HG02981 (cell line): ENCODE data around the gene CRYBB2.
"Not testable (repeated sequence)": the region's sequence is repeated elsewhere in the genome, so short reads cannot be mapped to it uniquely, and the experiment has no call there.

Experiments used
- ATAC-seq: cut with Tn5 transposase; IDR thresholded peaks from one replicate; pipeline ENCODE4 v1.9.1; 2021; ENCODE audit warnings: mild to moderate bottlenecking, moderate library complexity; ENCODE audit not compliant: unreplicated experiment

The CRYBB2 gene

GRCh38 chr22:25219211-25219689, at the start of gene CRYBB2:
Gene CRYBB2, plus strand, starts transcription at chr22:25219639. Its CDS starts 1,791 bp downstream, at chr22:25221430.
- ATAC-seq: no peak

GRCh38 chr22:25170426-25170980, 48.9 kb upstream of the CRYBB2 start:
- no peak for ATAC-seq

GRCh38 chr22:25172153-25172552, 47.3 kb upstream of the CRYBB2 start:
- ATAC-seq: no peak

DNA sequence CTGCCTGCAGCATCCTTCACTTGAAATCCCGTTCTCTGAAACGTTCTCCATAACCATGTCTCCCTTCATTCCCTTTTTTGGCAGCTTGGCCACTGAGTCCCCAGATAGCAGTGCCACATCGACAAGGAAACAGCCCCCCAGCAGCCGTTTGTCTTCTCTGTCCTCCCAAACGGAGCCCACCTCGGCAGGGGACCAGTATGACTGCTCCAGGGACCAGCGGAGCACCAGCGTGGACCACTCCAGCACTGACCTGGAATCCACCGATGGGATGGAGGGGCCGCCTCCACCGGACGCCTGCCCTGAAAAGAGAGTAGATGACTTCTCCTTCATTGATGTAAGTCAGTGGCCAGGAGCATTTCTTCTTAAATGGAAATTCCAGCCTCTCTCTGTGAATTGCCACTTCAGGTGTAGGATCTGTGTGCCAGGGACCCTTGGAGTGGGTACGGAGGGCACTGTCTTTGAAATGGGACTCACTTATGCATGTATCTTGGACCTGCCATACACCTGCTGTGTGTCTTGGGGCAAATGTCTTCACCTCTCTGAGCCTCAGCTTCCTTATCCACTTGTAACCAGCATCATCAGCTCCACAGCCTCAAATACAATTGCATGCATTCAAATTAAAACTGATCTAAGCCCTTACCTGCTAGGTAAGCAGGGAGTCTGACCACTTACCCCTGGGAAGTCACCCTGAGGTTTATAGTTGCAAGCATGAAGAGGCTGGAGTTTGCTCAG, 45.1 kb upstream of the CRYBB2 start:
- ATAC-seq: no peak

DNA sequence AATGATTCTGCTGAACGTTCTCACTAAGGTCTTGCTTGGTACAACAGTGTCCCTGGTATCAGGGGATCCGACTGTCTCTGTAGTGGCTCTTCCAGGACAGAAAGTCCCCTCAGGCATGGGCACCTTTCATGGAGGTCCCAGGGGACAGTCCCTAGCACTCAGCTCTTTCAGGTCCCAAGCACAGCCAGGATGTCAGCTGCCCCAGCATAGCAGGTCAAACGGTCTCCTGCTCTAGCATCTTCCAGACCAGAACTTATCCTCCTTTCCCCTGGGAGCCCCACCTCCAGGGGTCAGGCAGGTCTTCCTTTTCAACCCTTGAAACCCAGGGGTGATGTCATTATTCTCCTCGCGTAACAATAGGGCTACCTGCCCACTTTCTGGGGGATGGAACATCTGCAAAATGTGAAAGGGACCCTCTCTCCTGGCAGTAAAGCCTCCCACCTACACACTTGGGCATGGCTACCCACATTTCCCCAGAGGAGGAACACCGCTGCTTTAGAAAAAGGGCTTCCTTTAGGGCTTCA, 44.5 kb upstream of the CRYBB2 start:
- ATAC-seq: no peak

DNA sequence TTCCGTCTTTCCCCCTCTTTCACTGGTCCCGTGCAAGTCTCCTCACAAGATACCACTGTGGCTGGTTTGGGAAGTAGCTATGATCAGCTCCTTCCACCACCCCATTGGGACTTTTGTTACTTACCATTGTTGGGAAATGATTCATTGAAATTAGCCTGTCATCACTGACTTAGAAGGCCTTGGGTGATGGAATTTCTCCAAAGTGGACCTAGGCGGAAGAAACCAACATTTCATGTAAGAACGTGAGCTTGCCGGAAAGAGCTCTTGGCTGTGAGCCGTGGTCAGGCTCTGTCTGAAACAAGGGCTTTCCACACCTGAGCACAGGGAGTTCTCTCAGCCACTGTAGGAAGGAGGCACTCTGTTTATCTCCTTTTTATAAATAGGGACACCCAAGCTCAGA, 43.3 kb upstream of the CRYBB2 start:
- ATAC-seq: no peak

DNA sequence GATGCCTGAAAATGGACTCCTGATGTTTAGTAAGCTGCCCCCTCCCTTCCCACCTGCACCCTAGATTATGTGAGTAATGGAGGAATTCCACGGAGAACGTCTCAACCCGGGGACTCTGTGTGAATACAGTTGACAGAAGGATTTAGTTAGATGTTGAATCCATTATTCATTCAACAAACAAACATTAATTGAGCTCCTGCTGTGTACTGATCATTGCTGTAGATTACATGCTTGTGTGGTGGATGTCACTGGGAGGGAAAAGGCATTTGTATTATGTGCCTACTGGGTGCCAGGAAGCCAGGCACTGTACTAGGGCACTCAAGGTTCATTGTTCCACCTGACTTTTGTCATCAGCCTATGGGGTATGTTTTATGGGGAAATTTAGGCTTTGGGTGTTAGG, 42.6 kb upstream of the CRYBB2 start:
- ATAC-seq: no peak

DNA sequence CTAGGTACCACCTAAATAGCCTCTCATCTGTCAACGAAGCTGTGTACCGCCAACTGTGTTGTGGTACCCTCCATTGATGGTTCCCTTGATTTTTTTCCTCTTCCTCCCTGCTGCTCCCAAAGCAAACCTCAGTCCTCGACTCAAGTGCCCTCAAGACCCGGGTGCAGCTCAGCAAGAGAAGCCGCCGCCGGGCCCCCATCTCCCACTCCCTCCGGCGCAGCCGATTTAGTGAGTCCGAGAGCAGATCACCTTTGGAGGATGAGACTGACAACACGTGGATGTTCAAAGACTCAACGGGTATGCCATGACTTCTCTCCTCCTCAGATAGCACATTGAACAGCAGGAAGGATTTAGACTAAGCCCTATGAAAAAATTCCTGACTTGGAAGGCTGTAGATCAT, 42.2 kb upstream of the CRYBB2 start:
- no peak for ATAC-seq

DNA sequence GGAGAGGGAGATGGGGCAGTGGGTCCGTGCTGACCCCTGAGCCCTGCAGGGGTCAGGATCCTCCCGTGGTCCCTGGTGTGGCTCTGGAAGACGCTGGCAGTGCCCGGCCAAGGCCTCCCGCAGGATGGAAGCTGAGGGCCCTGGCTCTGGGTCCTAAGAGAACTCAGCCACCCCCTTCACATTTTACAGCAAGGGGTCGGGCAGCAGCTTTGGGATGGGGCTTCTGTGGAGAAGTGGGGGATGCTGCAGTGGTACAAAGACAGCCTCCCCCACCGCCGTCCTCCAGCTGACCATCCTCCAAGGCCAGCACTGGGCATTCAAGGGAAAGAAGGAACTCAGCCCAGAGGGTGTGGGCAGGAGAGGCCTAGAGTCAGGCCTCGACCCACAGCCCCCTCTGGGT, 41.5 kb upstream of the CRYBB2 start:
- no peak for ATAC-seq

DNA sequence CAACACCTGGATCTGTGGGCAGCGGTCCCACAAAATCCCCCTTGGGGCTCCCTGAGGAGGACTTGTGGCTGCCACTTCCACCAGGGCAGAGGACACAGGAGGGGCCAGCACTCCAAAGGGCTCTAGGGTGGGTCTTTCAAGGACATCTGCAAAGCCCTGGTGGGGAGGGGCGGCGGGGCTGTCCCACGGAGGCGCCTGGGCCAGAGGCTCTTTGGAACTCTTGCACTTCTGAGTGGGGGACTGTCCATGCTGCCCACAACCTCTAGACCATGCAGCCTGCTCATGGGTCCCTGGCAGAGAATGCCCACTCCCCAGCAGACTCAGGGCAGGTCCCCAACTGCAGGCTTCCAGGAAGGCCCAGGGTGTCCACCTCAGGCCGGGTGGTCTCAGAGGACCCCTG, 41.1 kb upstream of the CRYBB2 start:
- not testable (repeated sequence) for ATAC-seq

GRCh38 chr22:25178869-25179631, 40.4 kb upstream of the CRYBB2 start:
- not testable (repeated sequence) for ATAC-seq

GRCh38 chr22:25182131-25183110, 37.0 kb upstream of the CRYBB2 start:
- no peak for ATAC-seq

DNA sequence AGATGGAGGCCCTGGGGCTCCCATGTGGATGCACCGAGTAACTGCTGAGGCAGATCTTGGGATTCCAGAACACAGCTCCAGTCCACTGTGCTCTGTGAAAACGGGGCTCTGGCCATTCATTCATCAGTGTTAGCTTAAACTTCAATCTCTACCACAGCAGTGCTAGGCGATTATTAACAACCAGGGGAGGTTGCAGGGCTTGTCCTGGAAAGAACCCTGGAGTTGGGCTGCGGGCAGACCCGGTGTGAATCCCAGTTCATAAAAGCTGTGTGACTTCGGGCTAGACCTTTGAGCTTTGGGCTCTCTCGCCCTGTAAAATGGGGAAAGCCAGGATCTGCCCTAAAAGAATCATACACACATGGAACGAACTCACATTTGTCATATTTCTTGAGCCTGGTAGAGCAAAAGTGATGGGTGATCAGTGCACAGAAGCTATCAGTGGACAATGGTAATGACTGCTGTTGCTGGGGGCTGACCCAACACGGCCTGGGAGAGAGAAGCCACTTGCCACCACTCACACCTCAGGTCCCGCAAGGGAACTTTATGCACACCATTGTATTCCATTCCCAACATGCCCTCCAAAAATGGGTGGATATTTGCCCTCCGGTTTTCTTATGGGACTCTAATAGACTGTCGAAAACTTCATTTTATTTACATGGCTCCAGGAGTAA, 35.4 kb upstream of the CRYBB2 start:
- no peak for ATAC-seq

- ATAC-seq: no peak
These were observed 33.3 kb upstream of the CRYBB2 start for GRCh38 chr22:25186140-25186539.

DNA sequence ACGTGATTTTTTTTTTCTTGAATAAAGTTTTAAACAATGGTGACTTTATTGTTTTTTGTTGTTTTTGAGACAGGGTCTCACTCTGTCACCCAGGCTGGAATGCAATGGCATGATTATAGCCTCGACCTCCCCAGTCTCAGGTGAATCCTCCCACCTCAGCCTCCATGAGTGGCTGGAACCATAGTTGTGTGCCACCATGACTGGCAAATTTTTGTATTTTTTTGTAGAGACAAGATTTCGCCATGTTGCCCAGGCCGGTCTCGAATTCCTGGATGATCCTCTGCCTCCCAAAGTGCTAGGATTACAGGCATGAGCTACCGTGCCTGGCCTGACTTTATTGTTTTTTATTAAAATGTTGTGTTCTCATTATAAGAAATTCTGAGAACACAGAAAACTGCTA, 32.0 kb upstream of the CRYBB2 start:
- no peak for ATAC-seq

DNA sequence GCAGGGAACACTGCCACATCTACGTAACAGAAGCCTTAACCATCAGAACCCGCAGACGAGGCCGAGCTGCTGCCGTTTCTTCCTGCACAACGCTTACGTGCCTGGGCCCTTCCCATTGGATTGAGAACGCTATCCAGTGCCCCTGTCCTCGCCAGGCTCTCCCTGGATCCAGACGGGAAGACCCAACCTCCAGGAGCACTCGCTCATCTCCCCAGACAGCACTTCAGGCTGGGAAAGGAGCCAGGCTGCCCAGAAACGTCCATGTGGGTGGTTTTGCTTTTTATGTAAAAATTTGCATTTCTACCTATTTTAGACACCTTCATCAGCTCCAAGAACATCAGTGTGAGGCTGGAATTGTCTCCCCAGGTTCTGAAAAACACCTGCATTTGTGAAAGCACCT, 27.0 kb upstream of the CRYBB2 start:
- ATAC-seq: no peak

DNA sequence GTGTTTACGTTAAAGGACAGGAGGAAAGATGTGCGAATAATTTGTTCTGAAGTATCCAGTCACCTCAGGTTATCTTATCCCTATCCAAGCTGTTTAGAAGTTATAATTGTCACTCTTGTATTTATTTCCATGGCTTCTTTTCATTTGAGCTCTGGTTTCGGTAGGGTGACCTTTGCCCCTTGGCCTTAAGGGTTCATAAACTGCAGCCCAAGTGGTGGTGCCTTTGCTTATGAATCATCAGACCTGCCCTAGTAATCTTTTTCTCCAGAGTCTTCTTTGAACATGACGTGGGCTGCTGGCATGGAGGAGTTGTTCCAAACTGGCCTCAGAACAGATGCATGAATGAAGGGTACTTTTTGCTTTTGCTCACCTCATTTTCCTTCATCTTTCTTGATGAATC, 26.3 kb upstream of the CRYBB2 start:
- ATAC-seq: no peak

DNA sequence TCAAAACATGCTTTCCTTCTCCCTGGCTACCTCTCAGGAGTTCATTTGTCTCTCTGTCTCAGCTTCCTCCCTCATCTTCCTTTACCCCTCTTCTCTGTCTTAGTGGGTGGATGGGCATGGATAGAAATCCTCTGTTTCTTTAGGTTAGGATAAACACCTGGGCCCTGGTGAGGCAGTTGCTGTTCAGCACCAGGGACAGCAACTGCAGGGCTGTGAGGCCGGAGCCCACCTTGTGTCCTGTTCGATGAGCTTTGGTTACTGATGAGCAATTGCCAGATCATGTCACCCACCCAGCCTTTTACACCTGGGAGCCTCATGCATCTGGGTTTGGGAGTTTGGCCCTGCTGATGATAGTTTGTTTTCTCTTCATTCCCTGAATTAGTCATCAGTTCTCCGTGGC, 25.9 kb upstream of the CRYBB2 start:
- ATAC-seq: no peak

DNA sequence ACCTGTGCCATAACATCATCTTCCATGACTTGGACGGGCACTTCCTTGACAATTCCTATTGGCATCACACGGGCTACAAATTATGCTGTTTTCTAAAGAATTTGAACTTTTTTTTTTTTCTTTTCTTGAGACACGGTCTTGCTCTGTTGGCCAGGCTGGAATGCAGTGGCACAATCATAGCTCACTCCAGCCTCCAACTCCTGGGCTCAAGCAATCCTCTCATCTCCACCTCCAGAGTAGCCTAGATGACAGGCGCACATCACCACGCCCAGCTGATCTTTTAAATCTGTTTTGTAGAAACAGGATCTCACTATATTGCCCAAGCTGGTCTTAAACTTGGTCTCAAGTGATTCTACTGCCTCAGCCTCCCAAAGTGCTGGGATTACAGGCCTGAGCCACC, 23.1 kb upstream of the CRYBB2 start:
- ATAC-seq: no peak

- ATAC-seq: no peak
These were observed 22.1 kb upstream of the CRYBB2 start for GRCh38 chr22:25197340-25197739.
